ENCODE measurements around the gene ZNF669. TPM values are rescaled to one million over a fixed set of nuclear protein-coding genes. Genes with fewer than 3 reads are reported as not detected.
A peak's percentile ranks its signal among the peaks of the same experiment; 100 is the strongest.

The ZNF669 gene
- total RNA-seq, 1 experiment from 2014 or later, result 19.5 TPM

DNA sequence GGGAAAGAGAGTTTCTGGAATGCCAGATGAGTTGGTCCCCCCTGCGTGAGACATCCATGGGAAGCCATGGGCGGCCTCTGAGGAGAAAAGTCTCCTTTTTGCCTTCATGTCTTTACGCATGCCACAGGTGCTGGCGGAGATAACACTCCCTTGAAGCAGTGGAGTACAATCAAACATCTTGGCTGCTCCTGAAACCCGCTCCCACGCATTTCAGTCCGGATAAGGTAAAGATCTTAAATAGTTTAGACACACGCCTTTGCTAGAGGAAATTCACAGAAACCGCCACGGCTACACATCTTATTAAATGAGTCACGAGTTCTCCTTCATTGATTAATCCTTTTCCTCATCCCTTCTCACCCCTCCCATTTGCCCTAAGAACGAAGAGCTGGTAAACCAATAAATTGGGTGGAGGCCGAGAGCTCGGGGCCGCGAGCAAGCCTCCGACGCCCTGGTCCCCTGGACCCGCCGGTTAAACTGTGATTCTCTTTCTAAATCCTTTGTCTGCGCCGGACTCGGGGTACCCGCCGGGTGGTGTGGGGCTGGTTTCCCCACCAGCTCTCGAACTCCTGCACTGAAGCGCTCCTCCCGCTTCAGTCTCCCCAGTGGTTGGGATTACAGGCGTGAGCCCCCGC is 6.6 kb upstream of the ZNF669 start:
- no peaks in the 10 kb centered on the region for H3K79me2 ChIP-seq (ENCODE audit: insufficient read depth, low read length)
- no peaks in the 10 kb centered on the region; the same call in 1 of the 2 replicates for H3K4me1 ChIP-seq (ENCODE audit: insufficient read depth, low read length)
- H3K18ac ChIP-seq (ENCODE audit: insufficient read length, low read depth, low read length), result no peak overlapping the region
- peak overlapping the region; percentile 54 to 77 for H3K4me3 Mint-ChIP-seq
- no peak overlapping the region for H2BK20ac ChIP-seq (ENCODE audit: low read depth, low read length, poor library complexity, severe bottlenecking)
- WGBS (ENCODE audit: extremely low coverage, insufficient read length, low lambda C conversion rate), result no CpG with 5 or more reads among the region's 30 CpGs
- H2BK12ac ChIP-seq (ENCODE audit: insufficient read length, low read depth, low read length), result no peak overlapping the region
- no peak overlapping the region for H3K14ac ChIP-seq (ENCODE audit: insufficient read depth, low read length)
- no peaks in the 10 kb centered on the region for H3K9me3 ChIP-seq (ENCODE audit: control insufficient read depth, low read depth, low read length)
- no peaks in the 10 kb centered on the region for H4K20me1 ChIP-seq (ENCODE audit: control insufficient read depth, insufficient read depth, insufficient read length)
- H2BK5ac ChIP-seq (ENCODE audit: insufficient read length, low read length), result no peak overlapping the region
- H3K27ac ChIP-seq (ENCODE audit: insufficient read length, low read depth, low read length), result no peak overlapping the region
- H3K23ac ChIP-seq (ENCODE audit: insufficient read length, low read depth, low read length), result no peak overlapping the region
- H2BK120ac ChIP-seq (ENCODE audit: low read depth, low read length, poor library complexity, severe bottlenecking), result no peak overlapping the region
- peaks cover 0 to 3% of the 10 kb centered on the region in 2 experiments; a peak in 4 of 5 replicates for H3K9me3 Mint-ChIP-seq
- H3K27ac Mint-ChIP-seq, result no peak overlapping the region
- no peak overlapping the region for H3T11ph ChIP-seq (ENCODE audit: low read length)
- H3K4me1 Mint-ChIP-seq, result peaks cover 10 to 17% of the 10 kb centered on the region in 2 experiments
- no peak for TF ChIP-seq CTCF (conservative IDR thresholded peaks at IDR 0.05)
- peak overlapping the region; percentile 42 for H3K4me2 ChIP-seq (ENCODE audit: insufficient read depth, insufficient read length, low read length)
- H2BK15ac ChIP-seq (ENCODE audit: low read depth, low read length), result no peak overlapping the region
- H3K56ac ChIP-seq (ENCODE audit: insufficient read length, low read depth, low read length), result no peak overlapping the region
- peaks cover 8% of the 10 kb centered on the region for H3K23me2 ChIP-seq (ENCODE audit: insufficient read length, low read depth, low read length, poor library complexity, severe bottlenecking)
- no peak overlapping the region for H4K8ac ChIP-seq (replicated peaks; ENCODE audit: insufficient read length, low read depth, low read length)
- peaks cover 4% of the 10 kb centered on the region; the same call in 1 of the 2 replicates for H3K27me3 ChIP-seq (ENCODE audit: insufficient read depth, low read length)
- H4K5ac ChIP-seq (ENCODE audit: insufficient read length, low read depth, low read length), result no peak overlapping the region
- DNase-seq, result peak; percentile 36
- H3K79me1 ChIP-seq (ENCODE audit: insufficient read depth, low read depth, low read length, poor library complexity, severe bottlenecking), result no peaks in the 10 kb centered on the region
- no peak overlapping the region for H2AFZ ChIP-seq (ENCODE audit: low read length)
- no peak overlapping the region for H2AK5ac ChIP-seq (ENCODE audit: insufficient read length, low read length)
- peak overlapping the region; percentile 21 for H3K9ac ChIP-seq (ENCODE audit: extremely low read depth, insufficient read length, low read length)
- H3K27me3 Mint-ChIP-seq (ENCODE audit: low read depth), result peaks cover 53% of the 10 kb centered on the region
- H4K91ac ChIP-seq (ENCODE audit: insufficient read length, low read depth, low read length), result no peak overlapping the region
- no peak overlapping the region for H3K4ac ChIP-seq (ENCODE audit: low read depth, low read length)
- peaks cover 0 to 4% (median 0%) of the 10 kb centered on the region in 3 experiments; a peak in 3 of 7 replicates for H3K36me3 Mint-ChIP-seq (ENCODE audit: insufficient read depth in 1 of 3, low read depth in 3 of 3)

Measured in H9 (cell line).